M059J (cell line): Measurements from ENCODE around the gene ENTHD1. TPM values are rescaled to one million over a fixed set of nuclear protein-coding genes. Genes with fewer than 3 reads are reported as not detected.
A peak's percentile ranks its signal among the peaks of the same experiment; 100 is the strongest.
"Not testable (repeated sequence)": the region's sequence is repeated elsewhere in the genome, so short reads cannot be mapped to it uniquely, and the experiment has no call there.

Experiments used
- DNase-seq: peaks from one replicate; pipeline ENCODE4 v3.0.0-alpha.2; 2012; ENCODE audit warnings: low read depth
- total RNA-seq: library from RNA; depleted of rRNA; stranded (reverse); fragments of >200 nt; shearing (Covaris generic); gene quantifications from 2 replicates; pipeline ENCODE4 v1.2.3, GENCODE V29; 2014

The ENTHD1 gene
- total RNA-seq, 1 experiment from 2014 or later: not detected

DNA sequence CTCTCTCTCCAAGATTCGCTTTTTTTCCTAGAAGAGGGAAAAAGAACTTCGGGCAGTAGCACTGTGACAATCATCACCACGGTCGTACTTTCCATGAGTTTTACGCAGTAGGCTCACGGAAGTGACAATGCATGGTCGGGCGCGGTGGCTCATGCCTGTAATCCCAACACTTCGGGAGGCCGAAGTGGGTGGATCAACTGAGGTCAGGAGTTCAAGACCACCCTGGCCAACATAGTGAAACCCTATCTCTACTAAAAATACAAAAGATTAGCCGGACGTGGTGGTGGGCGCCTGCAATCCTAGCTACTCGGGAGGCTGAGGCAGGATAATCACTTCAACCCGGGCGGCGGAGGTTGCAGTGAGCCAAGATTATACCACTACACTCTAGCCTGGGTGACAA lies 30.7 kb upstream of the ENTHD1 start:
- DNase-seq: no peak

DNA sequence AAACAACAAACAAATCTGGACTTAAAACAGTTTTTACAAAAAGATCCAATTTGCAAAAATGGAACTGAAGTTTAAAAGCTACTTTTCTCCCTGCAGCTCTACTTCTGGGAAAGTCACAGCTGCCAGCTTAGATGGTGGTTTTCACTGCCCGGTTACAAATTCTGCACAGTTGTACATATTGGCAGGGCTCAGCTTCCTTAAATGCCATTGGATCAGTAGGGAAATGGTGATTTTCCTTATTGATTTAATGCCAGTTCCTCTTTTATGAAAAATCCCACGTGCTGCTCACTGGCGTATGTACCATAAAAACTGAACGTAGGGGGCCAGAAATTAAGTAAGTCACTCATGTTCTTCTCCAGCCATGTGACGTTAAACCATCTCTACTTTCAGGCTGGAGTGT lies 30.1 kb upstream of the ENTHD1 start:
- DNase-seq: no peak

DNA sequence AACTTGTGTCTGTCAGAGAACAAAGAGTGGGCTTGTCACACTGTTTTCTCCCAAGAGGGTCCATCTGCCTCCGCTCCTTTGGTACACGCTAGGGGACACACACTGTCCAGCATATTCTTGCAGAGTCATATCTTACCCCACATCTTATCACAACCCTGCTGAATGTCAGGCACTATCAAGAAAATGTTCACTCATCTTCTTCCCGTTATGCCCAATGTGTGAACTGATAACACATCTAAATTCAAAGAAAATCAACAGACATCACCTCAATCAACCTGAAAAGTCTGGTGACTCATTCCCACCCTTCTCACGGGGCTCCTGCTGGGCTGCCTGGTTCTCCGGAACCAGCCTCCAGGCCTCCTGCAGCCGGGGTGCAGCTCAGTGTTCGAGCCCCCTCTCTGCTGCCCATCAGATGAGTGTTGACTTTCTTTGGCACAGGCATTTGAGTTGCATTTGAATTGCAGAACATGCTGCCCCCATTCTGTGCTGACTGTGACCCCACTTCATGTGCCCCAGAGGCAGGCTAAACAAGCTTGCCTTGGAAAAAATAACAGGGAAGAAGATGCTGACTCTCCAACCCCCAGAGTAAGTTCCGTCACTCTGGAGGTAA lies 26.7 kb upstream of the ENTHD1 start:
- DNase-seq: no peak

DNA sequence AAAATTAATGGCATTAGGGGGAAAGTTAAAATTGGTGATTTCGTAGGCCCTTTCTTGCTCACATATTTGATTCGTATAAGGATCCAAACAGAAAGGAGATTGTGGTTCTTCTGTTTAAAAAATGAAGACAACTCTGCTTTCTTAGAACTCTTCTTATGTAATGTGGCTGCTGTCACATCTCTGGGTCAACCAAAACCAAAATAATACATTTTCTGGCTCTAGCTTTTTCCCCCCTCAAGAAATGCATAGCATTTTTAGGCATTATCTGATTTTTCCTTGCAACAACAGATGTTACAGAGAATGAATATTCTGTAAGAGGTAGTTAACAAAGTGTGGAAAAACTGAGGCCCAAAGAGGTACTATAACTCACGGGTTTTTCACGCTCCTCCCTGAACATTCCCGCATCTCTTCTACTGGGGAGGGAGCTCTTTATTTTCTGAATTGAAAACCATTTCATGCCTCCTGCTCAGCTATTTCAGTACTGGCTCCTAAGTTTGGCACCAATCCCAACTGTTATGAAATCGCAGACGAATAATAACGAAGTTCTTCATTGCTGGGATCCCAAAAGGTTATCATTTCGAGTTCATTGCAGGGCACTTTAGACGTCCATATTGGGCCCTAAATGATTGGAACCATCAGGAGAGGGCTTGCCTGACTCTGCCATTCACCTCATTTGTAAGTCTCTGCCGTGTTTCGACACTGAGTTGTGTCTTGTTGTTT lies 24.4 kb upstream of the ENTHD1 start:
- no peak for DNase-seq

DNA sequence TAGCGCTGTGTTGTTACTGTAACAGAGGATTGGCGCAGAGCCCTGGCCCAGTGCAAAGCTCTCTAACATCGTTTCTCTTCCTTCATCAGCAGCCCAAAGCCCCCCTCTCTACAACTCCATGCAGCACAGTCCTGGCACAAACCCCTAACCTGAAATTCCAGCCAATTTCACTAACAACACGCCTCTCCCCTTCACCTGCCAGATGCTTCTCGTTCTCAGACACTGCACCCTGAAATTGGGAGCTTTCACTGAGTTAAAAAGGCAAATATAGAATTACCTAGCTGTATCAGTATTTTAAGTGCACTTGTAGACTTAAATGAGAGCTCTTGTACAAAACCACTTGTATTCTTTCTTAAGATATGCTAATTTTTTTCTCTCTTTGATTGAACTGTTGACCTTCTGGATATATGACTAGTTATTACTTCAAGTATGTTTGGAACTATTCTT lies 23.7 kb upstream of the ENTHD1 start:
- no peak for DNase-seq

- no peak for DNase-seq
Observed at GRCh38 chr22:39916496-39916895, 22.9 kb upstream of the ENTHD1 start.

DNA sequence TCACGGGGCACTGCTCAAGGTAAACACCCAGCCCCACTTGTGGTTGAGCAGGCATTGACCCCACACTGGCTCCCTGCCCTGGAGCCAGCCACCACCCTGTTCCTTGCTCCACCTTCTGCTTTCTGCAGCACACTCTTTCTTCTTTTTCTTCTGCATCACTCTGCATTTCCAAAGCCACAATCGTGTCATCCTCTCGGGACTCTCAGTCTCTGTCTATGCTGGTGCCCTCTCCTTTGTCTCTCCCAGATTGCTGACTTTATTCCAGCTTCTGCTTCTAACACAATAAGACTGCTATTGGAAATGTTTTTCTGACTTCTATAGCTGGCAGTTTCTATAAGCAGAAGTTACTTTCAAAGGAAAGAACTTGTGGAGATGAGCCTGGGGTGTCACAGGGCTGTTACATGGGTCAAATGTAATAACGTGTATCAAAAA lies 21.8 kb upstream of the ENTHD1 start:
- no peak for DNase-seq

DNA sequence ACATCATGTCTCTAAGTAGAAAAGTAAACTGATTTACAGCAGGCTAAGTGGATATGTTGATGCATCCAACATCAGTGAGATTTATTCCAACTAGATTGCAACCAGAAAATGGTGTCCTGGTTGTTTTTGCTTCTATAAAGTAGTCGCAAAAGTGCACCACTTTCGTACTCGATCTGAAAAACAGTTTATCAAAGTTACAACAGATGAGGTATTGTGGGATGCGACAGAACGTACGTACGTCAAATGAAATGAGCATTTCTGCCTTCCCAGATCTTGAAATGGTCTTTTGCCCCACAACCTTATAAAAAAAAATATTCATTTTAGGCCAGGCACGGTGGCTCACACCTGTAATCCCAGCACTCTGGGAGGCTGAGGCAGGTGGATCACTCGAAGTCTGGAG lies 21.0 kb upstream of the ENTHD1 start:
- DNase-seq: no peak

DNA sequence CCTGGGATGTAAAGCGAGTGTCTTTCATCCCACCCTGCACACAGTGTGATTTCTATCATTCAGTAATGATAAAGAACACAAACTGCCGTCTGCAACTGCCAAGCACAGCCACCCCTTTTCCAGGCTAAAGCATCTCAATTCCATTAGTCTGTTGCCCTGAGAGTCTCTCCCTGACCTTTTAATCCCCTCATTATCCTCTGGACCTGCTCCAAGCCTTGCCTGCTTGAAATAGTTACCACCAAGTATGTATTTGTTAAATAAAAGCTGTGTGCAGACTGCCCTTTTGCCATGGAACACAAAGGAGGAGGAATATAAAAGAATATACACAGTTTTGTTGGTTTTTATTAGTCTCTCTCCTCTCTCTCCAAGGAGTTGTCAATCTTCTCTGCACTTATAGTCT lies 20.3 kb upstream of the ENTHD1 start:
- DNase-seq: no peak

GRCh38 chr22:39913321-39913720 lies 19.8 kb upstream of the ENTHD1 start:
- no peak for DNase-seq

GRCh38 chr22:39910876-39911613 lies 17.5 kb upstream of the ENTHD1 start:
- no peak for DNase-seq

DNA sequence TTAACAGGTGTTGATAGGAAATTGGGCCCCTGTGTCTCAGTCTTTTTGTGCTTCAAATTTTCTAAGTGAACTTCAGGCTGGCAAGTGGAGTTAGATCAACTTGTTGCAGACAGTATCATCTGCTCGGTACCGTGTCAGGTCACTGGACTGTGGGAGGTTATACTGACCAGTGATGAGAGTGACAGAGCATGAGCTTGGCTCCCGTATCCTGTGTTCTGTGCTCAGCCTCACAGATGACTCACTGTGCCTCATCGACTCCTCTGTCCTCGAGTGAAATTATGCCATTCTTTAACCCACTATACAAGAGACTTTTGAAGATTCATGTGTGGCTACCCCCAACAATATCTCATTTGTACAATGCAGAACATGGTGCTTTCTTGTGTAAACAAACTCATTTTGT lies 15.2 kb upstream of the ENTHD1 start:
- peak; percentile 16 for DNase-seq

DNA sequence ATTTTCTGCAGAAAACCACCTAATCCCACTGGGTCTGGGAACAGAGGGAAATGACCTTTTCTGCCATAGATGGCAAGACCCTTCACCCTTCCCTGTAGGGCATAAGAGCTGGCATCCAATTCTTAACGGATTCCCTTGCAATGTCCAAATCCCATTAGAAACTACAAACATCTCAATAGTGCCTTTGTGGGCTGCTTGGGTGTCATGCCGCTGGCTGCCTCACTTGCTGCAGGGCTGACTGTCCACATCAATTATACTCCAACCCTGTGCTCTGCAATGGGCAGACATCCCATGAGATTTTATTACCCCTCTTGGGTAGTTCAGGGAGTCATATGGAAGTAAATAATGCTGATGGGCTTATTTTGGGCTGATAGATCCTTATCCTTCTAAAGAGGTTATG lies 14.6 kb upstream of the ENTHD1 start:
- no peak for DNase-seq

DNA sequence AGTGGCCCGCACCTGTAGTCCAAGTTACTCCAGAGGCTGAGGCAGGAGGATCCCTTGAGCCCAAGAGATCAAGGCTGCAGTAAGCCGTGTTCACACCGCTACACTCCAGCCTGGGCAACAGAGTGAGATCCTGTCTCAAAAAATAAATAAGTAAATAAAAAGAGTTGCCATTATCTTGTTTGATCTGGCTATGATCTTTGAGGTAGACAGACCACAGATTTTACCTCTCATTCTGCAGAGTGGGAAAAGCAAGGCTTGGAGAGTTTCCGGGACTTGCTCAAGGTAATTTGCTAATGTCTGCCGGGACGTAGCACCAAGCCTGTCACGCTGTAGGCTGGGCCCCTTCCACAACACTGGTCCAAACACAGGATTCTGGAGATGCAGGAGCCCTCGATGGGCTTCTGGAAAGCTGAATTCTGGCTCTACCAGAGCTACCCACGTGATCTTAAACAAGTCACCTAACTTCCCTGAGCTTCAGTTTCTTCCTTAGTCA lies 14.1 kb upstream of the ENTHD1 start:
- no peak for DNase-seq

GRCh38 chr22:39907047-39907446 lies 13.5 kb upstream of the ENTHD1 start:
- DNase-seq: no peak

GRCh38 chr22:39906207-39906606 lies 12.6 kb upstream of the ENTHD1 start:
- DNase-seq: no peak

GRCh38 chr22:39905687-39906086 lies 12.1 kb upstream of the ENTHD1 start:
- no peak for DNase-seq

DNA sequence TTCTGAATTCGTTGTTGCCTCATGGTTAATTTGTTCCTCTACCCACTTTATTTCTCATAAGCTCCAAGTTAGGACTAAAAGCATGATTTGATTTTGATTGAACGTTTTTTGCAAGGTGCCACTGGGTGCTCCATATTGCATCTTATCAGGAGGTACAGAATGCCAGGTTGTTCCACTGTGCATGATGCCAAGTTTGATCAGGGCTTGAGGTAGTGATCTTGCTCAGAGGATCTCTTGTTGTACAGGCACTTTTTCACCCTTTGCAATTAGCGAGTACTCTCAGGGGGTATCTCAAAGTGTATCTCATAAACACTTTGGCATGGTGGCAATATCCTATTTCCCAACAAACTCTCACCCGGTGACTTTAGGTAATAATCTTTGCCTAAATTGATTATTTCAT lies 11.3 kb upstream of the ENTHD1 start:
- DNase-seq: no peak

- not testable (repeated sequence) for DNase-seq
Observed at GRCh38 chr22:39904024-39904423, 10.5 kb upstream of the ENTHD1 start.

- DNase-seq: no peak
Observed at GRCh38 chr22:39901565-39902146, 8.1 kb upstream of the ENTHD1 start.

DNA sequence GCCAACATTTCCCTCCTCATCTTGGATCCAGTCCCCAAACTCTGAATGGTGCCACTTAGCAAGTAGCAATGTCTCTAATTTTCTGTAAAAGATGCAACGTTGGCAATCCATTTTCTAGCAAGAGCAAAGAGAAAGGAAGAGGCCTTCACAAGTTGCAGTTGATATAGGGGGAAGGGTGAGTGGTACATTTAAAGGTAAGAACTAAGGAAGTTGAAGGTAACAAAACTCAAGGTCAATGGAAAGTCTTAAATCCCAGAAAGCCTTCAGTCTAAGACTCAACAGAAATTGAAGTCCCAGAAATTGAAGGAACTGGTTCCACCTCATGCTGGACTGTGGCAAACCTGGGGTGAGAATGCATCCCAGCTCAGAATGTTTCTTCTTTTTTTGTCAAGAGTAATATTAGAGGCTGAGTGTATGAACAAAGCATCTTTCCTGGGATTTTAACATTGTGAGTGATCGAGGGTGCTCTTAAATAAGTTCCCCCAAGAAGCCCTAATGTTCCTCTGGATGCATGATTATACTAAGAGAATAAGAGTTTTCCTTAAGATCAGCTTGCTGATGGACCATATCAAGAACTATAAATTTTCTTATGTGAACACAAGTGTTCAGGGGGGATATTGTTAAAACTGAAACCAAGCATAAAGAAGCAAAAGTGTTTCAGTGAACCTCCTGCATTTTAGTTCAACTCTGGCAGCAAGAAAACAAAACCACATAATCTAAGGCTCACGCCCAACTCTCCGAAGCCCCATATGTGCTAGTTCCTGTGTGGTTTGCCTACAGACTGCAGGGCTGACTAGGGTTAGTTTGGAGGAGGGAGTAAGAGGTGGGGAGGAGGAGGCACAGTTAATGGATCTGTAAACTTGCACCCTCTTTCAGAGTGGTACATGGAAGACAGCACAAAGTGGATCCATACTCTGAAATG lies 7.0 kb upstream of the ENTHD1 start, which contains the start of gene GRAP2:
GRAP2 (plus strand) TSS at position 779 of the 922 bp plus-strand sequence. CDS start 46,023 bp downstream, outside the sequence.
- DNase-seq: no peak
